Measurements from ENCODE around the gene RASGEF1B. TPM values are rescaled to one million over a fixed set of nuclear protein-coding genes. Genes with fewer than 3 reads are reported as not detected.

Gene RASGEF1B
- total and polyA plus RNA-seq, 2 of the 4 experiments (the other 2 are of a cell fraction): 0.09 to 0.36 TPM

DNA sequence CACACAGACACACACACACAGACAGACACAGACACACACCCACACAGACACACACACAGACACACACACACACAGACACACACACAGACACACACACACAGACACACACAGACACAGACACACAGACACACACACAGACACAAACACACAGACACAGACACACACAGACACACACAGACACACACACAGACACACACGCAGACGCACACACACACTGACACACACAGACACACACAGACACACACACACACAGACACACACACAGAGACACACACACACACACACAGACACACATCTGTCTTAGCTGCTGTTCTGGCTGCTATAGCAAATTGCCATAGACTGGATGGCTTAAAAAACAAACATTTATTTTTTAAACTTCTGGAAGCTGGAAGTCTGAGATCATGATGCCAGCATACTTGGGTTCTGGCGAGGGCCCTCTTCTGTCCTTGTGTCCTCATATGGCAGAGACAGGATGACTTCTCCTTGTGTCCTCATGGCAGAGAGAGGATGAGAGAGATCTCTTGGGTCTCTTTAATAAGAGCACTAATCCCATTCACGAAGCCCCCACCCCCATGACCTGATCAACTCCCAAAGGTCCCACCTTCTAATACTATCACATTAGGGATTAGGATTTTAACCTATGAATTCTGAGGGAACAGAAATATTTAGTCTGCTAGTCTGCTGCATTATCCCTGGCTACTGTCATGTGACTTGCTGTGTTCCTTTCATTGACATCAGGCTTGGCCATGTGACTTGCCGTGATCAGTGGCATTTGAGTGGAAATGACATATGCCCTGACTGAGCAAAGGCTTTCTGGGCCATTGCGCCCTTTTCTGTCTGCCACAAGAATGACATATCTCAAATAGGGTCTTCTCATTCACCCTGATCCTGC is 32.7 kb upstream of the RASGEF1B start:
- Histone ChIP-seq H3K9ac (ENCODE audit: low read depth, low read length) (no peak overlapping the region), H3K4me1 (ENCODE audit: control insufficient read depth, insufficient read depth, low read length) (no peaks in the 10 kb centered on the region), H3K4ac (ENCODE audit: low read depth, low read length) (no peak overlapping the region), H3K56ac (ENCODE audit: extremely low read depth, insufficient read depth, low read length) (no peak overlapping the region), H2BK15ac (ENCODE audit: low read depth, low read length) (no peak overlapping the region), H4K20me1 (ENCODE audit: insufficient read depth, low read length) (no peaks in the 10 kb centered on the region), H3K79me1 (ENCODE audit: low read depth in 1 of 2, low read length in 2 of 2) (no peaks in the 10 kb centered on the region), H4K5ac (ENCODE audit: low read depth, low read length) (no peak overlapping the region), H2AFZ (replicated peaks; ENCODE audit: low read length, poor library complexity) (no peak overlapping the region), H3K27me3 (ENCODE audit: control insufficient read depth, insufficient read depth, low read length) (peaks cover 17% of the 10 kb centered on the region), H3K27ac (ENCODE audit: insufficient read depth, low read length) (no peak overlapping the region), H3K18ac (ENCODE audit: low read depth, low read length) (no peak overlapping the region), H3K9me3 (ENCODE audit: control insufficient read depth, insufficient read depth, low read length) (no peaks in the 10 kb centered on the region), H4K91ac (ENCODE audit: insufficient read depth, low read depth, low read length) (no peak overlapping the region), H3K14ac (replicated peaks; ENCODE audit: low read depth, low read length) (no peak overlapping the region), H2BK20ac (ENCODE audit: low read depth, low read length) (no peak overlapping the region), H2BK120ac (ENCODE audit: low read depth, low read length) (no peak overlapping the region), H3K9me1 (ENCODE audit: insufficient read depth, low read length) (no peaks in the 10 kb centered on the region), H3K23ac (ENCODE audit: low read depth, low read length) (no peak overlapping the region), H3K36me3 (ENCODE audit: control insufficient read depth, insufficient read depth, low read length) (no peaks in the 10 kb centered on the region), H3K4me2 (ENCODE audit: low read depth, low read length) (no peak overlapping the region), H4K8ac (ENCODE audit: low read depth in 2 of 2, low read length in 2 of 2) (no peak overlapping the region), H2AK9ac (replicated peaks; ENCODE audit: low read depth, low read length, poor library complexity) (no peak overlapping the region), H2BK5ac (ENCODE audit: low read depth, low read length, poor library complexity, severe bottlenecking) (peak overlapping the region; percentile 49), H2AK5ac (ENCODE audit: low read depth, low read length) (no peak overlapping the region), H3K4me3 (ENCODE audit: insufficient read depth, low read depth, low read length) (no peak overlapping the region)
- no CpG with 5 or more reads among the region's 6 CpGs for WGBS, 2 experiments (ENCODE audit: extremely low coverage in 2 of 2, insufficient read length in 1 of 2)
- ChIA-PET CTCF (no interaction called here), POLR2A (ENCODE audit: unreplicated experiment) (no interaction called here)
- dilution Hi-C loops (cut with HindIII; ENCODE audit: low sequenced_read_pairs, unreplicated experiment) (no loop called here), in situ Hi-C loops (cut with MboI; ENCODE audit: low sequenced_read_pairs) (no loop called here), intact Hi-C loops (cut with micrococcal nuclease) (no loop called here)
- BruUV-seq (replicated peaks): no TSS peak
- TF ChIP-seq FOS (IDR thresholded peaks at IDR 0.05; ENCODE audit: low read depth, low read length) (no peak), RAD21 (IDR thresholded peaks at IDR 0.05; ENCODE audit: low read length) (no peak), CHD1 (IDR thresholded peaks at IDR 0.05; ENCODE audit: low read depth, low read length) (no peak), NFE2L2 (IDR thresholded peaks at IDR 0.05; ENCODE audit: low read depth, low read length) (no peak), POLR2A (IDR thresholded peaks at IDR 0.05; ENCODE audit: low read depth, low read length) (no peak), CEBPB (IDR thresholded peaks at IDR 0.05; ENCODE audit: low read depth, low read length) (no peak), RFX5 (IDR thresholded peaks at IDR 0.05; ENCODE audit: low read depth, low read length) (no peak), RCOR1 (IDR thresholded peaks at IDR 0.05; ENCODE audit: insufficient replicate concordance, low read length) (no peak), BHLHE40 (IDR thresholded peaks at IDR 0.05; ENCODE audit: low read depth, low read length) (no peak), MAFK (IDR thresholded peaks at IDR 0.05; ENCODE audit: low read depth, low read length) (no peak), MXI1 (IDR thresholded peaks at IDR 0.05; ENCODE audit: borderline replicate concordance, low read depth, low read length) (no peak), MAZ (IDR thresholded peaks at IDR 0.05; ENCODE audit: borderline replicate concordance, low read depth, low read length) (no peak), SMC3 (IDR thresholded peaks at IDR 0.05; ENCODE audit: low read depth, low read length) (no peak)
- TF ChIP-seq, protein P1, sequence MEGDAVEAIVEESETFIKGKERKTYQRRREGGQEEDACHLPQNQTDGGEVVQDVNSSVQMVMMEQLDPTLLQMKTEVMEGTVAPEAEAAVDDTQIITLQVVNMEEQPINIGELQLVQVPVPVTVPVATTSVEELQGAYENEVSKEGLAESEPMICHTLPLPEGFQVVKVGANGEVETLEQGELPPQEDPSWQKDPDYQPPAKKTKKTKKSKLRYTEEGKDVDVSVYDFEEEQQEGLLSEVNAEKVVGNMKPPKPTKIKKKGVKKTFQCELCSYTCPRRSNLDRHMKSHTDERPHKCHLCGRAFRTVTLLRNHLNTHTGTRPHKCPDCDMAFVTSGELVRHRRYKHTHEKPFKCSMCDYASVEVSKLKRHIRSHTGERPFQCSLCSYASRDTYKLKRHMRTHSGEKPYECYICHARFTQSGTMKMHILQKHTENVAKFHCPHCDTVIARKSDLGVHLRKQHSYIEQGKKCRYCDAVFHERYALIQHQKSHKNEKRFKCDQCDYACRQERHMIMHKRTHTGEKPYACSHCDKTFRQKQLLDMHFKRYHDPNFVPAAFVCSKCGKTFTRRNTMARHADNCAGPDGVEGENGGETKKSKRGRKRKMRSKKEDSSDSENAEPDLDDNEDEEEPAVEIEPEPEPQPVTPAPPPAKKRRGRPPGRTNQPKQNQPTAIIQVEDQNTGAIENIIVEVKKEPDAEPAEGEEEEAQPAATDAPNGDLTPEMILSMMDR (conservative IDR thresholded peaks at IDR 0.05; ENCODE audit: low read depth, low read length): no peak
- TF ChIP-seq, protein P2, sequence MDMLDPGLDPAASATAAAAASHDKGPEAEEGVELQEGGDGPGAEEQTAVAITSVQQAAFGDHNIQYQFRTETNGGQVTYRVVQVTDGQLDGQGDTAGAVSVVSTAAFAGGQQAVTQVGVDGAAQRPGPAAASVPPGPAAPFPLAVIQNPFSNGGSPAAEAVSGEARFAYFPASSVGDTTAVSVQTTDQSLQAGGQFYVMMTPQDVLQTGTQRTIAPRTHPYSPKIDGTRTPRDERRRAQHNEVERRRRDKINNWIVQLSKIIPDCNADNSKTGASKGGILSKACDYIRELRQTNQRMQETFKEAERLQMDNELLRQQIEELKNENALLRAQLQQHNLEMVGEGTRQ (IDR thresholded peaks at IDR 0.05; ENCODE audit: low read depth, low read length): no peak
- DNase-seq (no peak), ATAC-seq (ENCODE audit: low read depth) (no peak)

Data from IMR-90 (cell line).